Measurements from ENCODE around the gene HYPK. TPM values are rescaled to one million over a fixed set of nuclear protein-coding genes. Genes with fewer than 3 reads are reported as not detected.

The HYPK gene
- total RNA-seq (10 to 100 TPM in 5 of 10 donors, 1 to 10 TPM in 5; 5.5 to 24.3 (median 9.9) TPM), polyA plus RNA-seq (10 to 100 TPM; 11.4 to 23.0 TPM)
- long read RNA-seq, donor 1, full-length matches to known transcripts, result 49 of 50 reads
- long read RNA-seq, donor 1, partial matches to known transcripts, result 0 of 50 reads
- long read RNA-seq, donor 1, other reads (novel, unspliced or antisense), result 1 of 50 reads
- long read RNA-seq, donor 2, full-length matches to known transcripts, result 78 of 78 reads
- long read RNA-seq, donor 2, partial matches to known transcripts, result 0 of 78 reads
- long read RNA-seq, donor 2, other reads (novel, unspliced or antisense), result 0 of 78 reads
- long read RNA-seq, donor 3, transcript HYPK-202 (4 exons, 1,051 nt), result major isoform, 11 of 18 reads
- long read RNA-seq, donor 3, partial matches to known transcripts, result 0 of 18 reads
- long read RNA-seq, donor 3, other reads (novel, unspliced or antisense), result 7 of 18 reads

- DNase-seq (peak; percentile 93 to 94), ATAC-seq (peak; percentile 90 to 98 (median 96))
- peak within 1 kb of the TSS; percentile 63 to 91 (median 76) for H3K4me3 ChIP-seq
- peaks cover under 1 to 60% (median 34%) of the 10 kb centered on the region in 9 donors for H3K4me1 ChIP-seq
- no peaks in the 10 kb centered on the region for H3K27me3 ChIP-seq
- intact Hi-C loops (cut with DNase I), result no loop called here
- peak within 1 kb of the TSS; percentile 47 to 95 (median 90) for H3K27ac ChIP-seq
- no peak for TF ChIP-seq CTCF (IDR thresholded peaks at IDR 0.05)
- H3K9me3 ChIP-seq, result no peaks in the 10 kb centered on the region
- 7 to 9% methylated on average over 44 of the region's 44 CpGs for WGBS, 2 donors
- H3K36me3 ChIP-seq, result peaks cover 0 to 84% (median 23%) of the 10 kb centered on the region in 9 donors
These were observed at the start of gene HYPK for GRCh38 chr15:43800286-43801141. TSS of gene HYPK (plus strand) at chr15:43800599. CDS start at chr15:43800623, 24 bp downstream.

GRCh38 chr15:43751885-43752284, 48.5 kb upstream of the HYPK start:
- intact Hi-C loops (cut with DNase I), result loop anchor here in 1 of 10 donors (5.0 kb wide), 1 partner anchor 60 kb away; no protein-coding TSS in a partner anchor
- H3K4me1 ChIP-seq, result peaks cover 17 to 66% (median 53%) of the 10 kb centered on the region in 9 donors

GRCh38 chr15:43762824-43763223, 37.6 kb upstream of the HYPK start:
- ATAC-seq (no peak), DNase-seq (no peak)
- no peak for TF ChIP-seq CTCF (IDR thresholded peaks at IDR 0.05)
- H3K4me3 ChIP-seq, result no peak overlapping the region
- peaks cover 0 to 11% (median 0%) of the 10 kb centered on the region in 9 donors for H3K4me1 ChIP-seq
- 78 to 80% methylated on average over 6 of the region's 6 CpGs for WGBS, 2 donors
- intact Hi-C loops (cut with DNase I), result no loop called here
- H3K27me3 ChIP-seq, result no peaks in the 10 kb centered on the region
- H3K36me3 ChIP-seq, result peaks cover 0 to 100% (median 78%) of the 10 kb centered on the region in 9 donors
- no peaks in the 10 kb centered on the region for H3K9me3 ChIP-seq
- H3K27ac ChIP-seq, result no peak overlapping the region

More at GRCh38 chr15:43751885-43752284, 48.5 kb upstream of the HYPK start:
- 62 to 75% methylated on average over 6 of the region's 6 CpGs for WGBS, 2 donors
- Histone ChIP-seq H3K36me3 (peaks cover 0 to 66% (median 4%) of the 10 kb centered on the region in 9 donors), H3K9me3 (no peaks in the 10 kb centered on the region), H3K4me3 (no peak overlapping the region), H3K27ac (no peak overlapping the region), H3K27me3 (no peaks in the 10 kb centered on the region)
- ATAC-seq (no peak), DNase-seq (no peak)
- TF ChIP-seq CTCF (IDR thresholded peaks at IDR 0.05), result no peak

GRCh38 chr15:43763819-43764446, 36.5 kb upstream of the HYPK start:
- peaks cover 0 to 100% (median 77%) of the 10 kb centered on the region in 9 donors for H3K36me3 ChIP-seq
- 48 to 52% methylated on average over 2 of the region's 2 CpGs for whole genome bisulfite sequencing, 2 donors
- ATAC-seq (no peak), DNase-seq (no peak)
- no peaks in the 10 kb centered on the region for H3K27me3 ChIP-seq
- no peak for TF ChIP-seq CTCF (IDR thresholded peaks at IDR 0.05)
- peaks cover 0 to 11% (median 0%) of the 10 kb centered on the region in 9 donors for H3K4me1 ChIP-seq
- peak overlapping the region in 2 of 10 donors; percentile 8 to 26 for H3K27ac ChIP-seq
- intact Hi-C loops (cut with DNase I), result no loop called here
- no peak overlapping the region for H3K4me3 ChIP-seq
- H3K9me3 ChIP-seq, result no peaks in the 10 kb centered on the region
